Bronchial epithelial cell (primary cell): Measurements from ENCODE around the gene PTS. TPM values are rescaled to one million over a fixed set of nuclear protein-coding genes. Genes with fewer than 3 reads are reported as not detected.

Experiments
- DNase-seq: peaks from one replicate; pipeline ENCODE4 v3.0.0-alpha.2; 2010; ENCODE audit warnings: low read depth
- FAIRE-seq: peaks from 2 replicates; lab custom pipeline; 2011; peaks lifted over from hg19 to GRCh38; lab: Jason Lieb, UNC
- H3K27me3 ChIP-seq: 2 replicates; pipeline ENCODE4 v1.5.1; 2011; ENCODE audit warnings: low read length; ENCODE audit not compliant: control insufficient read depth, insufficient read depth
- H3K36me3 ChIP-seq: 2 replicates; pipeline ENCODE4 v1.5.1; 2011; ENCODE audit warnings: low read length; ENCODE audit not compliant: control insufficient read depth, insufficient read depth
- H3K4me3 ChIP-seq: 2 replicates; pipeline ENCODE4 v1.5.1; 2011; ENCODE audit warnings: mild to moderate bottlenecking, low read depth, low read length, control low read depth
- CTCF ChIP-seq: IDR thresholded peaks from 2 replicates; pipeline ENCODE4 v1.5.1; 2011; ENCODE audit warnings: mild to moderate bottlenecking, moderate library complexity, low read length, control low read depth, inconsistent platforms; ENCODE audit not compliant: insufficient read depth, severe bottlenecking
- total RNA-seq: library from RNA; depleted of rRNA; stranded (reverse); fragments of >200 nt; gene quantifications from 2 replicates; pipeline ENCODE4 v1.2.1, GENCODE V29; 2014

The PTS gene
- total RNA-seq: 68.4 and 74.4 TPM in 2 replicates

GRCh38 chr11:112226062-112226830 is at the start of gene PTS:
Gene PTS (plus strand): TSS chr11:112226428. CDS start chr11:112226444, 16 bp downstream.
- no peak for TF ChIP-seq CTCF
- peak; percentile 75 for DNase-seq
- Histone ChIP-seq H3K36me3 (peaks cover 5% of the 10 kb centered on the region), H3K27me3 (no peaks in the 10 kb centered on the region), H3K4me3 (peak within 1 kb of the TSS; percentile 72)
- FAIRE-seq: no peak

GRCh38 chr11:112177589-112177988 is 48.6 kb upstream of the PTS start:
- no peak for TF ChIP-seq CTCF
- FAIRE-seq: no peak

GRCh38 chr11:112178428-112178827 is 47.8 kb upstream of the PTS start:
- no peak for TF ChIP-seq CTCF
- no peaks in the 10 kb centered on the region for H3K36me3 ChIP-seq
- DNase-seq: no peak
- no peaks in the 10 kb centered on the region for H3K27me3 ChIP-seq
- no peak overlapping the region for H3K4me3 ChIP-seq
- FAIRE-seq: no peak

More at GRCh38 chr11:112177589-112177988, 48.6 kb upstream of the PTS start:
- no peak overlapping the region for H3K4me3 ChIP-seq
- H3K27me3 ChIP-seq: no peaks in the 10 kb centered on the region
- no peak for DNase-seq
- H3K36me3 ChIP-seq: no peaks in the 10 kb centered on the region

GRCh38 chr11:112178936-112179335 is 47.3 kb upstream of the PTS start:
- TF ChIP-seq CTCF: no peak
- Histone ChIP-seq H3K36me3 (no peaks in the 10 kb centered on the region), H3K27me3 (no peaks in the 10 kb centered on the region), H3K4me3 (no peak overlapping the region)
- FAIRE-seq (no peak), DNase-seq (no peak)

- TF ChIP-seq CTCF: no peak
- FAIRE-seq: no peak
Measured at GRCh38 chr11:112179601-112180000, 46.6 kb upstream of the PTS start.

More at GRCh38 chr11:112179601-112180000, 46.6 kb upstream of the PTS start:
- no peak for DNase-seq
- Histone ChIP-seq H3K27me3 (no peaks in the 10 kb centered on the region), H3K36me3 (no peaks in the 10 kb centered on the region), H3K4me3 (no peak overlapping the region)
